CD4-positive, alpha-beta T cell (primary cell): ENCODE measurements around the gene NUDT7. TPM values are rescaled to one million over a fixed set of nuclear protein-coding genes. Genes with fewer than 3 reads are reported as not detected.

Source experiments
- ATAC-seq: fragments of 200-7000 bp; cut with Tn5 transposase; one replicate; pipeline ENCODE4 v1.10.0; 2022; ENCODE audit warnings: mild to moderate bottlenecking; ENCODE audit not compliant: poor library complexity
- CTCF ChIA-PET: fragments of 350-600 bp; sonication (Branson Sonifier 250); formaldehyde crosslinking; loops from one replicate; lab custom pipeline; 2021; ENCODE audit warnings: antibody characterized with exemption, inconsistent platforms; lab: Charles Lee
- POLR2A ChIA-PET: fragments of 350-600 bp; sonication (Branson Sonifier 250); formaldehyde crosslinking; loops from one replicate; lab custom pipeline; 2021; ENCODE audit warnings: antibody characterized with exemption, inconsistent platforms; lab: Charles Lee
- DNase-seq, 14 experiments: peaks; one replicate each; pipeline ENCODE4 v3.0.0-alpha.2; 2013 to 2020; ENCODE audit warnings: mixed read lengths in 2 of 14
- H3K27ac ChIP-seq, 2 donors: one replicate each; pipeline versions ENCODE4 v1.5.1 to v1.7.0; 2013; ENCODE audit warnings: low read length in 2 of 2, low read depth in 1 of 2, mild to moderate bottlenecking in 1 of 2
- H3K27me3 ChIP-seq, 2 experiments: 1 replicate in 1 of 2; 2 replicates in 1 of 2; pipeline versions ENCODE4 v1.6.1 to v1.7.0; 2013; ENCODE audit warnings: low read length in 2 of 2, control low read depth in 1 of 2, mild to moderate bottlenecking in 1 of 2, moderate library complexity in 1 of 2; ENCODE audit not compliant: insufficient read depth in 2 of 2, control insufficient read depth in 1 of 2
- H3K36me3 ChIP-seq: one replicate; pipeline ENCODE4 v1.6.1; 2013; ENCODE audit warnings: low read length, control low read depth; ENCODE audit not compliant: insufficient read depth
- H3K4me1 ChIP-seq: one replicate; pipeline ENCODE4 v1.6.1; 2013; ENCODE audit warnings: low read length, control low read depth; ENCODE audit not compliant: insufficient read depth
- H3K4me3 ChIP-seq: one replicate; pipeline ENCODE4 v1.5.1; 2013; ENCODE audit warnings: mild to moderate bottlenecking, low read length, moderate library complexity
- H3K9me3 ChIP-seq, 2 experiments: 1 replicate in 1 of 2; 2 replicates in 1 of 2; pipeline versions ENCODE4 v1.6.1 to v1.7.0; 2013; ENCODE audit warnings: low read length in 2 of 2, mild to moderate bottlenecking in 2 of 2, control low read depth in 1 of 2, moderate library complexity in 1 of 2; ENCODE audit not compliant: control insufficient read depth in 1 of 2, insufficient read depth in 1 of 2
- H3K27ac Mint-ChIP-seq: one replicate; pipeline ENCODE4 v1.8.0; 2020; ENCODE audit warnings: mixed read lengths
- H3K27me3 Mint-ChIP-seq: one replicate; pipeline ENCODE4 v1.8.0; 2021; ENCODE audit warnings: mixed read lengths
- H3K36me3 Mint-ChIP-seq: one replicate; pipeline ENCODE4 v1.8.0; 2021; ENCODE audit warnings: low read depth, mixed read lengths
- H3K4me1 Mint-ChIP-seq: one replicate; pipeline ENCODE4 v1.8.0; 2021; ENCODE audit warnings: low read depth, mixed read lengths
- H3K4me3 Mint-ChIP-seq: one replicate; pipeline ENCODE4 v1.8.0; 2020; ENCODE audit warnings: mild to moderate bottlenecking, mixed read lengths
- H3K9me3 Mint-ChIP-seq: one replicate; pipeline ENCODE4 v1.8.0; 2020; ENCODE audit warnings: mixed read lengths
- CTCF ChIP-seq: fragments of 200-600 bp; IDR thresholded peaks from one replicate; pipeline ENCODE4 v1.8.0; 2022; ENCODE audit warnings: antibody characterized with exemption, mild to moderate bottlenecking
- intact Hi-C, 2 experiments: fragments of 100-400 bp; cut with DNase I in 1 of 2; cut with micrococcal nuclease in 1 of 2; formaldehyde crosslinking; loops; one replicate each; pipeline versions ENCODE4 v1.15.1 to v1.9.0; 2023 to 2025; cut with DNase I, micrococcal nuclease
- total RNA-seq, 174 experiments: library from RNA in 2 of 174; stranded (reverse) in 2 of 174; gene quantifications; one replicate each; pipeline ENCODE4 v1.2.3 and lab custom pipeline; 2021 to 2026

Gene NUDT7
- total RNA-seq, 2 experiments from 2014 or later, result 0.93 to 1.5 TPM

DNA sequence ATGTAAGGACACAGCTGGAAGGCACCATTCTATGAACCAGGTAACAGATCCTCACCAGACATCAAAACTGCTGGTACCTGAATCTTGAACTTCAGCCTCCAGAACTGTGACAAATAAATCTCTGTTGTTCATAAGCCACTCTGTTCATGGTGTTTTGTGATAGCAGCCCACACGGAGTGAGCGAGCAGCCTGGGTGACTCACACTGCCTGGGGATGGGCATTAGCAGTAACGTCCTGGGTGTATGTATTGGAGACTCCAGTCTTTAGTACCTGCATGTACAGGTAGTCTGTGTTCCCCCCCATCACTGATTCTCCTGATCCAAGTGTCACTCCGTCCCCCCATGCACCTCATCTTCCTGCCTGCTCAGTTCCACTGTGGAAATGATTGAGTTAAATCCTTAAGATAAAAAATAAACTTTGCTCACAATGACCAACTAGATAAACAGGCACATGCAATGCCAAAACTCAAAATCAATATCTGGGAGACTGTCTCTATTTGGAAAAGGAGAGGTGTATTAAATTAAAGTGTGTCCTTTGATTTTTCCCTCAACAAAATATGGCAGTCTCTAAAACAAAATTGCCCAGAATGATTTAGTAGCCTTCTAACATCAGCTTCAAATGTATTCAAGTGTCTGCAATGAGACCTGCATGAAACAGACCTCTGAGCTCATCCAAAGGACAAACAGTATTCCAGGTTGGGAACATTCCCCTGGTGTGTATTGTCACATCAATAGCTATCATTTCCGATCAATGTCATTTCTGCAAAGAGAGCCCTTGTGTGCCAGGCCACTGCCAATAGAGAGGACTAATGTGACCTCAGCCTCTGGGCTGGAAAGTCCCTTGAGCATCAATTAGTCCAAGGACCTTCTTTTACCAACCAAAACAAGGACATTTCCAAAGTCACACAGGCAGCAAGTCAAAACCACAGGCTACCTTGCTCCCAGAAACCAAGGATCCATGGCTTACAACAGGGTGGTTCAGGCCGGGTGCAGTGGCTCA is 53.9 kb downstream of the NUDT7 start:
- Mint-ChIP-seq H3K27ac (no peak overlapping the region), H3K36me3 (no peaks in the 10 kb centered on the region), H3K27me3 (peaks cover 35% of the 10 kb centered on the region), H3K4me1 (no peaks in the 10 kb centered on the region), H3K9me3 (no peaks in the 10 kb centered on the region), H3K4me3 (no peak overlapping the region)
- POLR2A ChIA-PET, result no interaction called here
- H3K27ac ChIP-seq, result no peak overlapping the region
- no peaks in the 10 kb centered on the region for H3K4me1 ChIP-seq
- no peaks in the 10 kb centered on the region for H3K9me3 ChIP-seq
- peaks cover 4 to 5% of the 10 kb centered on the region in 2 experiments for H3K27me3 ChIP-seq
- CTCF ChIA-PET, result no interaction called here
- ATAC-seq, result no peak
- no peak for TF ChIP-seq CTCF
- intact Hi-C loops, result no loop called here
- no peak overlapping the region for H3K4me3 ChIP-seq
- no peaks in the 10 kb centered on the region for H3K36me3 ChIP-seq
- no peak for DNase-seq

GRCh38 chr16:77777745-77778144 is 55.4 kb downstream of the NUDT7 start:
- H3K27ac ChIP-seq, result no peak overlapping the region
- Mint-ChIP-seq H3K27me3 (peaks cover 35% of the 10 kb centered on the region), H3K36me3 (no peaks in the 10 kb centered on the region), H3K27ac (no peak overlapping the region), H3K4me3 (no peak overlapping the region), H3K4me1 (no peaks in the 10 kb centered on the region), H3K9me3 (no peaks in the 10 kb centered on the region)
- CTCF ChIA-PET, result no interaction called here
- no peaks in the 10 kb centered on the region for H3K9me3 ChIP-seq
- intact Hi-C loops, result no loop called here
- peaks cover 2 to 5% of the 10 kb centered on the region in 2 experiments for H3K27me3 ChIP-seq
- no peaks in the 10 kb centered on the region for H3K4me1 ChIP-seq
- TF ChIP-seq CTCF, result no peak
- POLR2A ChIA-PET, result no interaction called here
- H3K36me3 ChIP-seq, result no peaks in the 10 kb centered on the region
- no peak for ATAC-seq
- no peak for DNase-seq
- no peak overlapping the region for H3K4me3 ChIP-seq

DNA sequence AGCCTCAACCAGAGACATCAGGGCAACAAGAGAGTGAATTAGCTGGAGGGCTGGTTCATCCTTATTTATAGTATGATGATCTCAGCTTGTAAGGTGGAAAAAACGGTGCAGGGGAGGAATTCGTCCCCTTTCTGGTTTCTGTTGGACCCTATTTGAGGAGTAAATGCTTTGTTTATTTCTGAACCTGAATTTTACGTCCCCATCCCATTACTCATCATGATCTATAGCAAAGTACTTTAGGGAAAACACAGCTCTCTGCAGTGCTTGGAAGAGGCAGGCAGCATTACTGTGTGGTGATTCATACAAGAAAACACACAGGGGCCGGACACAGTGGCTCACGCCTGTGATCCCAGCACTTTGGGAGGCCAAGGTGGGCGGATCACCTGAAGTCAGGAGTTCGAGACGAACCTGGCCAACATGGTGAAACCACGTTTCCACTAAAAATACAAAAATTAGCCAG is 58.1 kb downstream of the NUDT7 start:
- H3K27me3 ChIP-seq, result peaks cover 2 to 11% of the 10 kb centered on the region in 2 experiments
- H3K9me3 ChIP-seq, result no peaks in the 10 kb centered on the region
- ATAC-seq (no peak), DNase-seq (no peak)
- no peaks in the 10 kb centered on the region for H3K36me3 Mint-ChIP-seq
- H3K27me3 Mint-ChIP-seq, result peaks cover 30% of the 10 kb centered on the region
- H3K9me3 Mint-ChIP-seq, result no peaks in the 10 kb centered on the region
- H3K36me3 ChIP-seq, result no peaks in the 10 kb centered on the region
- H3K4me1 Mint-ChIP-seq, result no peaks in the 10 kb centered on the region
- no peaks in the 10 kb centered on the region for H3K4me1 ChIP-seq
- H3K4me3 ChIP-seq, result no peak overlapping the region
- H3K27ac ChIP-seq, result no peak overlapping the region
- CTCF ChIA-PET, result no interaction called here
- no peak for TF ChIP-seq CTCF
- no peak overlapping the region for H3K4me3 Mint-ChIP-seq
- no peak overlapping the region for H3K27ac Mint-ChIP-seq
- intact Hi-C loops, result no loop called here
- POLR2A ChIA-PET, result no interaction called here
